GM11168 (cell line): Measurements from ENCODE around the gene DNMBP.
"Not testable (repeated sequence)": the region's sequence is repeated elsewhere in the genome, so short reads cannot be mapped to it uniquely, and the experiment has no call there.

Source experiments
- in situ Hi-C: fragments of 300-500 bp; cut with MboI; formaldehyde crosslinking; loops from one replicate; pipeline ENCODE4 v1.12.0; 2022; ENCODE audit warnings: low sequenced_read_pairs; ENCODE audit not compliant: unreplicated experiment

The DNMBP gene

DNA sequence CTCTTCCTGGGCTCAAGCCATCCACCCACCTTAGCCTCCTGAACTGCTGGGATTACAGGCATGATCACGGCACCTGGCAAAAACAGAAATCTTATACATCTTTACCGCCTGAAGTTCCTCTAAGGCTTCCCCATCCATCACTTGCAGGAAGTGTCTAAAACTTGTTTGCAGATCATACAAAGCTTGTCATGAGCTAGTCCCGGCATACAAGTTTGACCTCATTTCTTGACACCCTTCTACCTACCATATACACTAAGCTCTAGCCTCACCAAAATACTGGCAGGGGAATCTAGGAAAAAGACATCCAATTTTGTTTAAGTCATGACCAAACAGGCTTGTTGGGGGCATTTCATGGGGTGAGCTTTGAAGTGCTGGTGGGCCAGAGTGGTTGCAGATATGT, 14.5 kb downstream of the DNMBP start:
- in situ Hi-C loops, result no loop called here

DNA sequence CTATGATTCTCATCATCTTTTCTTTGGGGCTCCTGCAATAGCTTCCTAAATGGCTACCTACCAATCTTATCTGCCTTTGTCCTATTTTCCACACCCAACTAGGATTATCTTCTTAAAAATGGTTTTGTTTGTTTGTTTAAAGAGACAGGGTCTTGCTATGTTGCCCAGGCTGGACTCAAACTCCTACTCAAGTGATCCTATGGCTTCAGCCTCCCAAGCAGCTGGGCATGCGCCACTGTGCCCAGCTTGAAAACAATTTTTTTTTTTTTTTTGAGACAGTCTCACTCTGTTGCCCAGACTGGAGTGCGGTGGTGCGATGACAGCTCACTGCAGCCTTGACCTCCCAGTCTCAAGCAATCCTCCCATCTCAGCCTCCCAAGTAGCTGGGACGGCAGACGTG, 14.9 kb downstream of the DNMBP start:
- in situ Hi-C loops, result no loop called here

DNA sequence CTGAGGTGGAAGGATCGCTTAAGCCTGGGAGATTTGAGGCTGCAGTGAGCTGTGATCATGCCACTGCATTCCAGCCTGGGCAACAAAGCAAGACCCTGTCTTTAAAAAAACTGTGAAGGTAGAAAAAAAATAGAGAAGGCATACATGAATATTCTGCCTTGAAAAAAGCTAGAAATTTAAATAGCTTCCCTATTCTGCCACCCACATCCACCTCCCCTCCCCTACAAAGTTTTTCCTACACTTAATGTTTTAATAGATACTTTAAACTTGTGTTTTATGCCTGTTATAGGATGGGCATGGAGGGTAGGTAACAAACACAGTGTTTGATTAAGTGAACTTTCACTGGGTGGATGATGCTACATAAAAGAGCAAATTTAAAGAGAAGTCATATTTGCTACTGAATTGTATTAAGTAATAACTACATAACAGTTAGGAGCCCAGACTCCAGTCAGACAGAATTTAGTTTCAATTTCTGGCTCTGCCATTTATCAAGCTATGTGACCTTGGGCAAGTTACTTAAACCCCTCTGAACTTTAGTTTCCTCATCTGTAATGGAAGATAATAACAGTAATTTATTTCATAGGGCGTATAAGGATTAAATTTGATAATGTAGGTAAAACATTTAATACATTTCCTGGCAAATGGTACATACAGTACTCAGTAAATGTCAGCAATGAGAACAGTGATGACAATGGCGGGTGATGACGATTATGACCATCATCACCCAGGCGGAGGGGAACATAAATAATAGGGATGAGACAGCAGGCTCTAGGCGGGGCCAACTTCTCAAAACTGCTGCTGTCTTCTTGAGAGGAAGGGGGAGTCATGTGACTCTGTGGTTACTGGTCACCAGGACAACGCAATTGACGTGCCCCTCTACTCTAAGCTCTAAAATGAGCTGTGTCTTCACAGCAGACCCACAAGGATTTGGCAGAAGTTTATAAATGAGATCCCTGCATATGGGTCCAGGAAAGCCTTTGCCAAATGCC, 15.8 kb downstream of the DNMBP start:
- in situ Hi-C loops, result no loop called here

DNA sequence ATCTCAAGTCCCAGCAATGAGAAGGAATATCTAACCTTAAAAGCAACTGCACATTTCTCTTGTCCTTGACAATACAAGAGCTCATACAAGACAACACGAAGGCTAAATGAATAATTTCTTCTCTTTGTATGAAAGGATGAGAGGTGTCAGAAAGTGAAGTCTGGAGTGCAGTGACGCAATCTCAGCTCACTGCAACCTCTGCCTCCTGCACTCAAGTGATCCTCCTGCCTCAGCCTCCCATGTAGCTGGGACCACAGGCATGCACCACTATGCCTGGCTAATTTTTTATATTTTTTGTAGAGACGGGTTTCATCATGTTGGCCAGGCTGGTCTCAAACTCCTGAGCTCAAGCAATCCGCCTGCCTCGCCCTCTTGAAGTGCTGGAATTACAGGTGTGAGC, 24.1 kb downstream of the DNMBP start:
- in situ Hi-C loops, result not testable (repeated sequence)

DNA sequence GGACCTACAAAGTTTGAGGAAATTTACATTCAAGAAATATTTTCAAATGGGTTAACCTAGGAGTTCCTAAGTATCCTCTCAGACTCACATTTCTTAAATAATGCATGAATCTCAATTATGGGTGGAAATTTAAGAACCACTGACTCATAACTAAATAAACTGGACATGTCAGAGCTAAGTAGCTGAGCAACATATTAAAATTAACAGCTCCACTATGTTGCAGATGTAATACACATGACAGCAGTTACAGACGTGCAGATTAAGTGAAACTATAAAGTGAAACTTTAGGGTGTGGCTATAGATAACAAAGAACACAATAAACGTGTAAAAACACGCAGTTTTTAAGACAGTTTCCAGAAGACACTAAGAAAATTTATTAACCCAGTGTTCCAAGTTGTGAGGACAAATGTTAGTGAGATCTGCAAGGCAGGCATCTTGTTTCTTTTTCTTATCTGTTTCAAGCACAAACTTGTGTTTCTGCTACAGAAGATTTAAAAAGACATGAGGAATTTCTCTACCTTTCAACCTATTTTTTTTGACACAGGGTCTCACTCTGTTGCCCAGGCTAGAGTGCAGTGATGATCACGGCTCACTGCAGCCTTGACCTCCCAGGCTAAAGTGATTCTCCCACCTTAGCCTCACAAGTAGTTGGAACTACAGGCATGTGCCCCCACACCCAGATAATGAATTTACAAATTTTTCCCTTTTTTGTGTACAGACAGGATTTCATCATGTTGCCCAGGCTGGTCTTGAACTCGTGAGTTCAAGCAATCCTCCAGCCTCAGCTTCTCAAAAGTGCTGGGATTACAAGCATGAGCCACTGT, 25.3 kb downstream of the DNMBP start:
- in situ Hi-C loops, result no loop called here

DNA sequence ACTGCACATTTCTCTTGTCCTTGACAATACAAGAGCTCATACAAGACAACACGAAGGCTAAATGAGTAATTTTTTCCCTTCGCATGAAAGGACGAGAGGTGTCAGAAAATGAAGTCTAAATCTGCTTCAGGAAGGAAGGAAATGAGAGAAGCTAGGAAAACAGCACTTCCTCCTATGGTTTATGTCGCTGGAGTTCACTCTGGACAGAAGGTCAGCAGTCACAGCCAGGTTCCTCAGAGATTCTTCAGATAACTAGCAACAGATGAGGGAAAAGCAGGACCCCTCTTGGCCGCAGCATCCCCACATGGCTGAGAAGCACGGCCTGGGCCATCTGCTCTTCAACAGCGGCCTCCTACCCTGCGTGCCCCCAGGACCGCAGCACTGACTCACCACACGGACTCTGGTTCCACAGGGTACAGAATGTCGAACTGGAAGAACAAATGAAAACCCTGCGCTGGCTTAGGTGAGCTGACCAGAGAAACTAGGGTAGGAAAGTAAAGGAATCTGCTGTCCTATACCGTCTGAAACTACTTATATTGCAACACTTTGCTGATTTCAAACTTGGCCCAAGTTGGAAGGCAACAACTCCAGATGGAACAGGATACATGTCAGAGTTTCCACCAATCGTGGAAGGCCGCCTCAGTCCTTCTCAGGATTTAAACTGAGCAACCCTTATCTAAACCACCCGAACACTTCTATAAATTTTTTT, 26.3 kb downstream of the DNMBP start:
- in situ Hi-C loops, result no loop called here

DNA sequence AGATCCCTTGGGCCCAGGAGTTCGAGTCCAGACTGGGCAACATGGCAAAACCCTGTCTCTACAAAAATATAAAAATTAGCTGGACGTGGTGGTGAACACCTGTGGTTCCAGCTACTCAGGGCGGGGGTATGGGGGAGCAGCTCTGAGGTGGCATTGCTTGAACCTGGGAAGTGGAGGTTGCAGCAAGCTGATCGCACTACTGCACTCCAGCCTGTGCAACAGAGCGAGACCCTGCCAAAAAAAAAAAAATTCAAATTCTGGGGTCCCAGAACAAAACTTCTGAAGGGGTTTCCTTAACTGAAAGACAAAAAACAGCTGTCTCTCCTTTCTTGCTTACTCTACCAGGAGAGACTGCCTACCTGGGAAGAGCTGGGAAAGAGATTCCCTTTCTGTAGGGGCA, 27.0 kb downstream of the DNMBP start:
- in situ Hi-C loops, result no loop called here

DNA sequence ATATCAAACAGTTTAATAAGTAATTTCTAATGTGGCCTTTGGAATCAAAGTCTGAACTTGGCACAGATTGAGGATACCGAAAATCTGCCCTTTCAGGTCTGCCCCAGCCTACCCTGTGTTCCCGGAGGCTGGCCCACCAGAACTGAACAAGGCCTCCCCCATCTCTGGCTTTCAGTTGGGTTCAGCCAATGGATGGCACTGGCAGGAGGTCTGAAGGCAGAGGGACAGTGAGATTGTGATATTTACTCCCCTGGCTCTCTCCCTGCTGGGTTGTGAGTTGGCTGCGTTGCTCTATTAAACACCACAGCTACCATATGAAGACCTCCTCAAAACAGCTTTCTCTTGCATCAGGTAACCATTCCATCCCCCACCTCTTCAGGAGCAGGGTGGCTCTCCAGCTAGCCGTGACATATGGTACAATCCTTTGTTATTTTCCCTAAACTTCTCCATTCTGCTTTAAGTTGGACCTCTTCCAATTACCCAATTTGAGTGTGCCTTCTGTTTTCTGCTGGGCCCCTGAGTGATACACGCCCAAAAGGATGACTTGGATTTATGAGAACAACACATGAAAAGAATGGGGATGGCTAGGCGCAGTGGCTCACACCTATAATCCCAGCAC, 28.1 kb downstream of the DNMBP start:
- in situ Hi-C loops, result no loop called here

DNA sequence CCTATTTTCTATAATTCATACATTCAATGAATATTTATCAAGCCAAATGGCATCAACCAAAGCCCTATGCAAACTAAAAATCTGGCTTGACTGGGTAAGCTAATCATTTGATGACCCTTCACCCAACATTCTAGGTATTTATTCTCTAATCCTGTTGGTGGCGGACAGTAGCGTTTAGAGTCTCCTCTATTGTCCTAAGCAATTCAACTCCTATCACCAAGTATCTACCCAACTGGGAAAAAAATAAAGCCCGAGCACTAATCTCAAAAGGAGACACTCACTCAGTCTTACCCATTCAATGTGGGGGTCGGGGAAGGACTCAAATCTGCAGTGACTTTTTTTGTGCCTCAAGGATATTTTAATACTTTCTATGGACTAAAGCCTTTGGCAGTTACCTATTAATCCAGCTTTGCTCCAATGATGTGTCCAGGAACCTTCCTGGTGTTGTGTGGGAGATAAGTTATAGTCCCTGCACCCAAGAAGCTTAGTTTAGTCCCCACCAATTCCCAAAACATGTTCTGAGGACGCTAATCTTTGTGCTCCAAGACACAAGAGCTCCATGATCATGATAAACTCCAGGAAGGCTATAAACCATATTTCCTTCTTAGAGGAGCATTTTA, 30.6 kb downstream of the DNMBP start:
- in situ Hi-C loops, result no loop called here

DNA sequence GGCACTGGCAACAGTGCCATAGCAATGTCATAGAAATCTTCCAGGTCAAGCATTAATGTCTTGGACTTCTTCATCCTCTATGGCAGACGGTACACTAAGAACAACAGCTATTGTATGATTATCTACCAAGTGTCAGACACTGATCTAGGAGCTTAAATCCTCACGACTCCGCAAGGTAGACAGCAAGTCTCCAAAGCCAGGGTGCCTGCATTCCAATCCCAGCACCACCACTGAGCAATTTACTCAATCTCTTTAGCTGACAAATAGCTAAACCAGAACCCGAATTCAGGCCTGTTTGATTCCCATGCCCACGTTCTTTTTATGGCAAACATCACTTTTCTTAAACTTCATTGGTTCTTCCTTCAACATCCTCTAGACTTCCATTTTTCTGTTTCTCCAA, 31.8 kb downstream of the DNMBP start:
- in situ Hi-C loops, result no loop called here

DNA sequence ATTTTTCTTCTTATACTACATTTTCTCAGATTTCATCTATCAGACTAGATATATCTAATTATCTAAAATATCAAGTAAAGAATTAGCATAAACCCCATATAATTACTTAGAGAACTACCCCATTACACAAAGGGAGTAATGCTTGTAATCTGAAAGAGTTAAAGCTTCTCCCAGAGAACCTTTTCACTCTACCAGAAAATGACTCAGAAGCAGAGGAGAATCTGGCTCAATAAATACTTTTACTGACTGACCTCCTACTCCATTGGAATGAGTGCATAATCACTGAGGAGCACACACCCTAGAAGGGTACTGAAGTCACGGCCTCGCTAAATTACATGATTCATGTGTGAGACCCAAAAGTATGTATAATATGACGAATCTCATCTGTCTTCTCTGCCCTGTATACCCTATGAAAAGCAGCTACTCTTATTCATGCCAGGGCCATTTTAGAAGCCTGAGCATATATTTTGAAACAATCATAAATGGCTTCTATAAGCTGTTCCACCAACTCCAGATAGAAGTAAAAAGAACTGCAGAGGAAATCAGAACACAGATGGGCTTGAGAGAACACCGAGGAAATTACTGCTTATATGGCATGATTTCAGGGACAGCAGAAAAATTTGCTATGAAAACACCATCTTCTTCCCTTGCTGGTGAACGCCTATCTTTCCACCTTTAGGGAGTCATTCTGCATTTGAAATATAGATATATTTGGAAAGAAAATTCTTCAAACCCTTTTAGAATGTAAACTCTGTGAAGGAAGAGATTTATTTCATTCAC, 32.7 kb downstream of the DNMBP start:
- in situ Hi-C loops, result no loop called here

DNA sequence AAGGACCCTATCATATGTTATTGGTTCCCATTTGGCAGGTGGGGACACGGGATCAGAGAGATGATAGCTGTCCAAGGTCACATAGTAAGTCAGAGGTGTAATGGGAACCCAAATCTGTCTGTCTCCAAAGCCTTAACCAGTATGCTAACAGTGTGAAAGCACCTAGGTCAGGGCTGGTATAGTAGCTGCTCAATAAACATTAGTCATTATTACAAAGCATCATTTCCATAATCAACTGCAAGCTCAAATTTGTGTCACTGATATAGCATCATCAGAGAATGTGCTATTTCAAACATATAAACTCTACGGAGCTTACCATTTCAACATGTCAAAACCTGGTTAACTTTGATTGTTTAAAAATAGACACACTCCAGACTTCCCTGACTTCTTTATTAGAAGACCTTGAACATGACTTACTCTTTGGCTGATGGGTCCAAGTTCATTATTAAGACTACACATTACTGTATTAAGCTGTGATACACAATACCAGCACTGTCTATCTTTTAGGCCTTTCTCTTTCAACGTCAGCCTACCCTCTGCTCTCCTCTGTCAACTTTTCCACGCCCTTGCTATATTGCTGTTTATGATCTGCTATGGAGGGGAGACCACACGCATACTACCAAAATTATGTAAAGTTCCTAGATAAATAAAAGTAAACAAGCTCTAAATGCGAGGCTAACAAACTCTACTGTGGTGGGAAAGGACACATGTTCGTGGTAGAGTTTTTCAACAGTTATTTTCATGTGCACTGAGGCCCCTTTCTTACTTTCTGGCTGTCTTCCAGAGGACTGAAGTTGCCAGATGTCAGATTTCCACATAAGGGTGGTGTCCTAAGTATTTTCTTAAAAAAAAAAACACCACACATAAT, 33.6 kb downstream of the DNMBP start:
- in situ Hi-C loops, result no loop called here

DNA sequence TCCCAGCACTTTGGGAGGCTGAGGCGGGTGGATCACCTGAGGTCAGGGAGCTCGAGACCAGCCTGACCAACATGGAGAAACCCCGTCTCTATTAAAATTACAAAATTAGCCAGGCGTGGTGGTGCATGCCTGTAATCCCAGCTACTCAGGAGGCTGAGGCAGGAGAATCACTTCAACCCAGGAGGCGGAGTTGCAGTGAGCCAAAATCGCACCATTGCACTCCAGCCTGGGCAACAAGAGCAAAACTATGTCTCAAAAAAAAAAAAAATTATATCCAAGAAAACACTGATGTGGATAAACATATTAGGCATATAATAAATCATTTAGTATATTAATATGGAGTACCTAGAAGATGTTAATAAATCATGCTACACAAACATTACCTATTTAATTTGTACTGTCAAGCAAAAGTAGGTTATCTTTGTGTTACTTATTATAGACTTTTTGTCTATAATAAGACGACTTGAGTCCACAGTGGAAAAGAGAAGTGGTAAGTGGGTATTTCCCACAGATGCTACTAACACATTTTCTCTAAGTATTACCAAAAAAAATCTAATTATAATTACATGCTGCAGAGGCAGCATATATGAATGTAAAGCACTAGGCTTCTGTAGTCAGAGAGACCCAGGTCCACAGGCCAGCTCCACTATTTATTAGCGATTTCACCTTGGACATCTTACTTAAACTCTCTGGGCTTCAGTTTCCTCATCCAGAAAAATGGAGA, 34.5 kb downstream of the DNMBP start:
- in situ Hi-C loops, result no loop called here

DNA sequence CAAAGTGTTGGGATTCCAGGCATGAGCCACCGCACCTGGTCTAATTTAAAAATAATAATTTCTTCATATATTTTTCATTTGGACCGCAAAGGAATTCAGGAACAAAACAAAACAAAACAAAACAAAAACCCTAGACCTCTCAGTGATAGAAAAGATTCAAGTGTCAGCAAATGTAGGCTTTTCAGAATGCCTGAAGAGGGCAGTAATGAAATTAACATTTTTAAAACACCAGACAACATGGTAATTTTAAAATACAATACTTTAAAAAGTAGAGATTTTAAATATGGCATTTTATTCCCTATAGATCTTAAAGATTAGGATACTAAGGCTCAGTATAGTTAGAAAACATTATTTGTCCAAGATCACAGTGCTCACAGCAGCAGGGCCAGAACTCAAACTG, 36.6 kb downstream of the DNMBP start:
- in situ Hi-C loops, result no loop called here

DNA sequence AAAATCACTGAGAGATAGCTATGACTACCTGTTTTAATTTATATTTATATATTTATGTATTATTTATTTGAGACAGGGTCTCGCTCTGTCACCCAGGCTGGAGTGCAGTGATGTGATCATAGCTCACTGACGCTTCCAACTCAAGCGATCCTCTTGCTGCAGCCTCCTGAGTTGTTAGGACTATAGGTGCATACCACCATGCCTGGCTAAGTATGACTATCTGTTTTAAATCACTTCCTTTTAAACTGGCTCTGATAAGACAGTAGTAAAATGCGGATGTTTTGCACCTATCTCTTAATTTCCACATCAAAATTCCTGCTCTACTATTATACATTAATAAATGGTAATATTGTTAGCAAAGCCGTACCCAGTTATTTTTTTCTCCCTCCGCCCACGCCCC, 41.8 kb downstream of the DNMBP start:
- in situ Hi-C loops, result no loop called here

DNA sequence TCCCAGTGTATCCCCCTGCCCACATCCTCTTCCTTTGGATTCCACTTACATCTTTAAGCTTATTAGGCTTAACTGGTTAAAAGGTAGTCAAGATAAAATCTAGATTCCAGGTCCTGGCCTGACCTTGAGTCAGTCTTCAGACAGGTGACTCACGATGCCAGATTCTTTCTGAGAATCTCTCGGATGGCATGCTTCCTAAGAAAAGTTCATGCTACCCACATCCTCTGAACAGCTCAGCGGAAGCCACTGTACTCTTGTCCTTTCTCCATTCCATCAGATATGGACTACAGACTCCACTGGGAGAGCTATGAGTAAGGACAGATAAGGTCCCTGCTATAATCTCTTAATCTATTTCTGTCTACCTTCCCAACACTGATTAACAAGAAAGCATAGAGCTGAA, 43.4 kb downstream of the DNMBP start:
- in situ Hi-C loops, result no loop called here

DNA sequence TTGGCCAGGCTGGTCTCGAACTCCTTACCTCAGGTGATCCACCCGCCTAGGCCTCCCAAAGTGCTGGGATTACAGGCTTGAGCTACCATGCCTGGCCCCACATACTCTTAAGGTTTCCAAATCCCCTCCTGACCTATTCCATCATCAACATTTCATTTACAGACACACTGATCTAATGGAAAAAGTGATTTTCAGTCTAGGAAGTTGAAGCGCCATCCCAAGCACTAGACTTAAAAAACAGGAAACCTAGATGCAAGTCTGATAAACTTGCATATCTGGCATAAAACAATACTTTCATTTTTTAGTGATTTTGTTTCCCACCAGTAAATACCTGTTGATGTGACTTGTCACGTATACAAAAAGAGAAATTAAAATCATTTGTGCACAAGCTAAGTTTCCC, 44.0 kb downstream of the DNMBP start:
- in situ Hi-C loops, result no loop called here

DNA sequence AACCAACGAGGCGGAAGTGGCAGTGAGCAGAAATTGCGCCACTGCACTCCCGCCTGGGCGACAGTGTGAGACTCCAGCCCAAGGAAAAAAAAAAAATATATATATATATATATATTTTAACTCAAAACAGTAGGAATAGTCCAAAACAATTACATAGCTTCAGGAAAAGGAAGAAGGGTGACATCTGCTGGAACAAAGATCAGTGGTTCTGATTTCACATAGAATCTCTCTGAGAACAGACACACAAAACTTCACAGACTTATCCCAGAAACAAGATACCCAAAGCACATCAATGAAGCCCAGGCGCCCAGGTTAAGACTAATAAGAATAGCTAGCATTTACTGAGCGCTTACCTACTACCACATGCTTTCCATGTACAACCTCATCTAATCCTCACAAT, 45.0 kb downstream of the DNMBP start:
- in situ Hi-C loops, result no loop called here
